Measurements from ENCODE around the gene BABAM2.
A peak's percentile ranks its signal among the peaks of the same experiment; 100 is the strongest.

BABAM2 gene

DNA sequence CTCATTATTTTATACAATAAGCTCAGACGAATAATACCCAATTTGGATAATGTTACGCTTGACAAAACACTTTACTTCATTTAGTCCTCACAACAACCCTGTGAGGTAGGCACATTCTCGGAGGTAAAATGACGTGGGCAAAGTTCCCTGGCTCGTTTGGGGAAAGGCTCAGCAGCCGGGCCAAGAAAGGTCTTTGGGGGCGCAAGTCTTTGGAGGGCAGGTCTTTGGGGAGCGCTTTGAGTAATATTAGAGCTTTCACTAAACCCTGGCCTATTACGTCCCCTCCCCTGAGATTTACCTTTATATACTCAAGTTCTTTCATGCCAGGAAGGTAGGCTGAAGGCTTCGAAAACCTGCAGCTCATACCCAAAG, 769 bp upstream of the BABAM2 start:
- TF ChIP-seq, protein P1, sequence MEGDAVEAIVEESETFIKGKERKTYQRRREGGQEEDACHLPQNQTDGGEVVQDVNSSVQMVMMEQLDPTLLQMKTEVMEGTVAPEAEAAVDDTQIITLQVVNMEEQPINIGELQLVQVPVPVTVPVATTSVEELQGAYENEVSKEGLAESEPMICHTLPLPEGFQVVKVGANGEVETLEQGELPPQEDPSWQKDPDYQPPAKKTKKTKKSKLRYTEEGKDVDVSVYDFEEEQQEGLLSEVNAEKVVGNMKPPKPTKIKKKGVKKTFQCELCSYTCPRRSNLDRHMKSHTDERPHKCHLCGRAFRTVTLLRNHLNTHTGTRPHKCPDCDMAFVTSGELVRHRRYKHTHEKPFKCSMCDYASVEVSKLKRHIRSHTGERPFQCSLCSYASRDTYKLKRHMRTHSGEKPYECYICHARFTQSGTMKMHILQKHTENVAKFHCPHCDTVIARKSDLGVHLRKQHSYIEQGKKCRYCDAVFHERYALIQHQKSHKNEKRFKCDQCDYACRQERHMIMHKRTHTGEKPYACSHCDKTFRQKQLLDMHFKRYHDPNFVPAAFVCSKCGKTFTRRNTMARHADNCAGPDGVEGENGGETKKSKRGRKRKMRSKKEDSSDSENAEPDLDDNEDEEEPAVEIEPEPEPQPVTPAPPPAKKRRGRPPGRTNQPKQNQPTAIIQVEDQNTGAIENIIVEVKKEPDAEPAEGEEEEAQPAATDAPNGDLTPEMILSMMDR (IDR thresholded peaks at IDR 0.05; ENCODE audit: low read depth, low read length) = no peak
- DNase-seq (ENCODE audit: extremely low read depth, low read depth) = no peak

DNA sequence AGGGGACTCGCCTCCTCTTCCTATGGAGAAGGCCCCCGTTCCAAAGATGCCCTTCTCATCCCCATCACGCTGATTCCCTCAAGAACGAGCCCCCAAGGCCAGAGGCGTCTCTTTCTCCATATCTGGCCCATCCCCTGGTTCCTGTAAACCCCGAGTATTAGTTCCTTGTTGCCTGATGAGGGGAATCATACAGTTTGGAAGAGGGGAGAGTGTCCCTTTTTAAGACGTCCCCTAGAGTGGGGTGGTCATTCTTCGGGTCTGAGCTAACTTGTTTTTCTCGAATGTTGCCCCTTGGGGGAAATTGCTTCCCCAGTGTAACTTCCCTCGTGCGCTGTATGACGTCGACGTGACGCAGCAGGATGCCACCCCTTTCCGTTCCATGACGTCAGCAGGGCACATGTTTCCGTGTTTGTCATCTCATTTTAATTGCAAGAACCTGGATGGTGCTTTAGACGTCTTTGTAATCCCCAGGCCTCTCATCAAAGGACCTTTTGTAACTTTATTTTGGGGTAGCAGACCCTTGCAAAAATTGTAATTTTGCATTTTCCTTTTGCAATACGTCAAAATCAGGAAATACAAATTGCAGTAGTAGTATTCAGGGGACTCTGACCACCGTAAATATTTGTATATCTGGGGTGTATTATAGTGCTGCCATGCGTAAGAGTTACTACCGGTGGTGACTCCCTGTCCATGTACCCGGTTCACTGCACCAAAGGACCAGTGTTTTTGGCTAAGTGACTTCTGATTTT, 569 bp downstream of the BABAM2 start:
- TF ChIP-seq, protein P1 (IDR thresholded peaks at IDR 0.05; ENCODE audit: low read depth, low read length) = no peak

DNA sequence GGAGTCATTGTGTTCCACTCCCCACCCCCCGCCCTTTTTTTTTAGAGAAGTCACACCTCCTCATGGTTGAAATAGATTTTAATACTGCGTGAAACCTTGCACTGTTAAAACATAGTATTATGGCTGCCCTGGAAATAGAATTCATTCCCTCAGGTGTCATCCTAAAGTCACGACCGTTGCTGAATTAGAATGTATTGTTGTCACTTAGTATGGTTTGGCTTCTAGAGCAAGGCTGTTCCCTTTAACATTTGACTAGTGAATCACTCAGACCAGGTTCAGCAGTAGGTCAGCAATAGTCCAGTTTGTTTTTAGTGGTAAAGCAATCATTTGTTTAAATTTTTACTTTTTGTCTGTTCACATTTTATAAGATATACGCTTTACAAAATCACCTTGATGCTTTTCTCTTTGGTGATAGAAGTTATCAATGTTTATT, 1.2 kb downstream of the BABAM2 start:
- TF ChIP-seq, protein P1 (IDR thresholded peaks at IDR 0.05; ENCODE audit: low read depth, low read length) = no peak
- no peak for DNase-seq (ENCODE audit: extremely low read depth, low read depth)

More for the DNA sequence above, 569 bp downstream of the BABAM2 start:
- peak; percentile 52 for DNase-seq (ENCODE audit: extremely low read depth, low read depth)

DNA sequence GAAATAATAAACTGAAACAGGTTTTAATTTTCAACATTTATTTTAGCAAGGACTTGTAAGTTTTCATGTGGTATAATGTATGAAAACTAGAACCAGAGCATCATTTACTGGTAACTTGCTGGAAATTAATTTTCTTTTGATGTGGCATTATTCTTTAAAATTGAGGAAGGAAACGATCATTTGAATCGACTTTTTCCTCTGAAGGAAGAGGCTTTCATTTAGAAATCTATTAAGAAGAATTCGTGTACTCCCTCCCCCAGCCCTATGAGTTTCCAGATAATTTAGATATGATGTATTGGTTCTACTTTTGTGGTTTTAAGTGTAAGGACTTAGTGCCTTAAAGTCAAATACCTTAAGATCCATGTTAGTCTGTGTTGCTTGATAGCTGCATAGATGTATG, 2.5 kb downstream of the BABAM2 start:
- no peak for DNase-seq (ENCODE audit: extremely low read depth, low read depth)
- TF ChIP-seq, protein P1 (IDR thresholded peaks at IDR 0.05; ENCODE audit: low read depth, low read length) = no peak

DNA sequence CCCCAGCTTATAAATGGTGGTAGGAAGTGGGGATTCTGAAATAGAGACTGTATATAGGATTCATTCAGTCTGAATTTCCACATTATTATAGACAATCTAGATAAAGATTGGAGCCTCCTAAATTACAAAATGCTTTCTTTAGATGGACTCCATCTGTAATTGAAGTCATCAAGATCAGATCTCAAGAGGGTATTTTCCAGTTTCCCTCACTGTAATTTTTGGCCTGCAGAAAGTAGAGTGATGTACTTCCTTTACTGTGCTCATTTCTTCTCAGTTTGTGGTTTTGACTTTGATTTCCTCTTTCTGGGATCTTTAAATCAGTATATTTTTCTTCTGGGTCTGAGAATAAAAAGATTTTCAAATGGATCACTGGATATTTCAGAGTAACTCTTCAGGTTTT, 7.2 kb downstream of the BABAM2 start:
- DNase-seq (ENCODE audit: extremely low read depth, low read depth) = no peak
- TF ChIP-seq, protein P1 (IDR thresholded peaks at IDR 0.05; ENCODE audit: low read depth, low read length) = no peak

DNA sequence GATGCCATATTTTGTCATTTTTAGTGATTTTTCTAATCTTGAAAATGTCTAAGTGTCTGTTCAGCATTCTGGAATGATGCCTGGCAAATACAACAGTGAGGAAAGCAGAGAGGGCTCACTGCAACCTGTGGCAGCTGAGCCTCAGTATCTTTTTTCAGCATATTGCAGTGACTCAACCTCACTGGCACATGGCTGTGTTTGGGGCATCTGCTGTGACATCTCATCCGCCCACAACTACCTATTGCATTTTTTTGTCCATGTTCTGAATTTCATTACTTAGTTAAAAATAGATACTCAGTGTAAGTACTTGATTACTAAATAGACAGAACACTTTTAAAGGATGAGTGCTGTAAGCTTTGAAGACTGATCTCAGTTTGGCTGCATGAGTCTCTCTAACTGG, 10.7 kb downstream of the BABAM2 start:
- DNase-seq (ENCODE audit: extremely low read depth, low read depth) = no peak
- TF ChIP-seq, protein P1 (IDR thresholded peaks at IDR 0.05; ENCODE audit: low read depth, low read length) = no peak

DNA sequence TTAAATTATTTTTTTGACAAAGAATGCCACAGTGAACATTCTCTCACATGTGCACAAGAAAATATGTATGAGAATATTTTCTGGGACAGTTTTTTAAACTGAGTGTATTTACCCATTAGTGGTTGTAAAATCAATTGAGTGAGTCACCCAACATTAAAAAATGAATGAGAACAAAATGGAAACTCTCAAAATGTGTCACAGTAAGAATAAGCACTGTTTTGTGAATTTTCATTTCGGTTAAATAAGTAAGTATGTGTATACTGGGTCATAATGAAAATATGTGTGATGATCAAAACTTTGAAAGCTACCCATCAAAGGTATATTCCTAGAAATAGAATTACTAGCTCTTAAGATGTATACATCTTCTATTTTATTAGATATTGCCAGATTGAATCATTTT, 11.6 kb downstream of the BABAM2 start:
- DNase-seq (ENCODE audit: extremely low read depth, low read depth) = no peak
- TF ChIP-seq, protein P1 (IDR thresholded peaks at IDR 0.05; ENCODE audit: low read depth, low read length) = no peak
